ENCODE measurements around the gene GLOD4. TPM values are rescaled to one million over a fixed set of nuclear protein-coding genes. Genes with fewer than 3 reads are reported as not detected.

GLOD4 gene
- total RNA-seq, 4 donors from 2014 or later: 32.9 to 45.0 (median 41.4) TPM

DNA sequence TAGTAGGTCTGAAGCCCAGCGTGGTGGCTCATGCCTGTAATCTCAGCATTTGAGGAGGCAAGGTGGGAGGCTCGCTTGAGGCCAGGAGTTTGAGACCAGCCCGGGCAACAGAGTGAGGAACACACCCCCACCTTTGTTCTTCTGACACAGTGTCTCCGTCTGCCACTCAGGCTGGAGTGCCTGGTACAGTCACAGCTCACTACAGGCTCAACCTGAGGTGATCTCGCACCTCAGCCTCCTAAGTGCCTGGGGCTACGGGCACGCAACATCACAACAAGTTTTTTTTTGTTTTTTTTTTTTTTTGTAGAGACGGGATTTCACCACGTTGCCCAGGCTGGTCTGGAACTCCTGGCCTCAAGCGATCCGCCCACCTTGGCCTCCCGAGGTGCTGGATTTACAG is 56.3 kb downstream of the GLOD4 start:
- TF ChIP-seq, protein P1, sequence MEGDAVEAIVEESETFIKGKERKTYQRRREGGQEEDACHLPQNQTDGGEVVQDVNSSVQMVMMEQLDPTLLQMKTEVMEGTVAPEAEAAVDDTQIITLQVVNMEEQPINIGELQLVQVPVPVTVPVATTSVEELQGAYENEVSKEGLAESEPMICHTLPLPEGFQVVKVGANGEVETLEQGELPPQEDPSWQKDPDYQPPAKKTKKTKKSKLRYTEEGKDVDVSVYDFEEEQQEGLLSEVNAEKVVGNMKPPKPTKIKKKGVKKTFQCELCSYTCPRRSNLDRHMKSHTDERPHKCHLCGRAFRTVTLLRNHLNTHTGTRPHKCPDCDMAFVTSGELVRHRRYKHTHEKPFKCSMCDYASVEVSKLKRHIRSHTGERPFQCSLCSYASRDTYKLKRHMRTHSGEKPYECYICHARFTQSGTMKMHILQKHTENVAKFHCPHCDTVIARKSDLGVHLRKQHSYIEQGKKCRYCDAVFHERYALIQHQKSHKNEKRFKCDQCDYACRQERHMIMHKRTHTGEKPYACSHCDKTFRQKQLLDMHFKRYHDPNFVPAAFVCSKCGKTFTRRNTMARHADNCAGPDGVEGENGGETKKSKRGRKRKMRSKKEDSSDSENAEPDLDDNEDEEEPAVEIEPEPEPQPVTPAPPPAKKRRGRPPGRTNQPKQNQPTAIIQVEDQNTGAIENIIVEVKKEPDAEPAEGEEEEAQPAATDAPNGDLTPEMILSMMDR (IDR thresholded peaks at IDR 0.05; ENCODE audit: low read depth): no peak

DNA sequence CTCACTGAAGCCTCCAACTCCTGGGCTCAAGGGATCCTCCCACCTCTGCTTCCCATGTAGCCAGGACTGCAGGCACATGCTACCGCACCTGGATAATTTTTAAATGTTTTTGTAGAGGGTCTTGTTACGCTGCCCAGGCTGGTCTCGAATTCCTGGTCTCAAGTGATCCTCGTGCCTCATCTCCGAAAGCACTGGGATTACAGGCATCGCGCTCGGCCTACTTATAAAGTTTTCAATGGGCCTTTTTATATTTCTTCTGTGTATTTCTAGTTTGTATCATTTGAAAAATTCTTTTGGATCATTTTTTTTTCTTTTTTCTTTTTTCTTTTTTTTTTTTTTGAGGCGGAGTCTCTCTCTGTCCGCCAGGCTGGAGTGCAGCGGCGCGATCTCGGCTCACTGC is 57.0 kb downstream of the GLOD4 start:
- TF ChIP-seq, protein P1 (IDR thresholded peaks at IDR 0.05; ENCODE audit: low read depth): no peak

DNA sequence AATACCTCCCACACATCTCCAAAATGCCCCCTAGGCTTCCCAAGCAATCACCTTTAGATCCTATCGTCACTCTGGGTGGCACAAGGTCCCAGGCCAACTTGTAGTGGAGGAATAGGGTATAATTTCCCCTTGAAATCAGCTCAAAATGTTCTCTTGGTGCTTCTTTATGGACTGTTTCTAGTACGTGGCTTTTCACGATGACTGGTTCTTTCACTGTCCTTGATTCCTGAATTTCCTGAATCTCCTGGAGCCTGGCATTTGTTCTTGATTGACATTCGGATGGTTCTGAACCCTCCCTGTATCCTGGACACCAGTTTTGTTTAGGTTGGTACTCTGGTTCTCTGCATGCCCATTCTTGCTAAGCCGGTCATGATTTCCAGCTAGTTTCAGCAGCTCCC is 60.5 kb downstream of the GLOD4 start:
- TF ChIP-seq, protein P1 (IDR thresholded peaks at IDR 0.05; ENCODE audit: low read depth): no peak

DNA sequence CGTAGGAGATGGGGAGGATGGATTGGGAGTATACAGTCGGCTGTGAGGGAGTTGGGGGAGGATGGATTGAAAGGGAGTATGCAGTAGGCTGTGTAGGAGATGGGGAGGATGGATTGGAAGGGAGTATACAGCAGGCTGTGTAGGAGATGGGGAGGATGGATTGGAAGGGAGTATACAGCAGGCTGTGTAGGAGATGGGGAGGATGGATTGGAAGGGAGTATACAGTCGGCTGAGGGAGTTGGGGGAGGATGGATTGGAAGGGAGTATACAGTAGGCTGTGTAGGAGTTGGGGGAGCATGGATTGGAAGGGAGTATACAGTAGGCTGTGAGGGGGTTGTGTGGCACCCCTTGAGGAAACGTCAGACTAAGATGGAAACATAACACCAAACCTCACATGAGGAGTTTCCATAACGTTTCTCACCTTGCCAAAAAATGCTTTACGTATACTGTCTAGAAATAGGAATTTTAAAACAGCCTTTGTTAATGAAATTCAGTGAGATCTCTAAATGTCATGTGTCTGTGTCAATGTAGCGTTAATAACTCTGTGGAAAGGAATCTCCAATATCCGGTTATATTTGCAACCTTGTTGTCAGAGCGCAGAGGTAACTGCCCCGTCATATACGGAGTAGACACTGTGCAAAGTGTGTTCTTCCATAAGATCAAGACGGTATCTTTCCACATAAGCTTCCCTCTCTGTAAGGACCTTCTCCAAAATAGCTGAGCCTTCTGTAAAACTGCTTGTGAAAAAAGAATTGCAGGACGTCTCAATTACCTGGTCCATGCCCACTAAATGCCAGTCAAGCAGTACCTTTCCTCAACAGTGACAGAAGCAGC is 61.2 kb downstream of the GLOD4 start:
- TF ChIP-seq, protein P1 (IDR thresholded peaks at IDR 0.05; ENCODE audit: low read depth): no peak

DNA sequence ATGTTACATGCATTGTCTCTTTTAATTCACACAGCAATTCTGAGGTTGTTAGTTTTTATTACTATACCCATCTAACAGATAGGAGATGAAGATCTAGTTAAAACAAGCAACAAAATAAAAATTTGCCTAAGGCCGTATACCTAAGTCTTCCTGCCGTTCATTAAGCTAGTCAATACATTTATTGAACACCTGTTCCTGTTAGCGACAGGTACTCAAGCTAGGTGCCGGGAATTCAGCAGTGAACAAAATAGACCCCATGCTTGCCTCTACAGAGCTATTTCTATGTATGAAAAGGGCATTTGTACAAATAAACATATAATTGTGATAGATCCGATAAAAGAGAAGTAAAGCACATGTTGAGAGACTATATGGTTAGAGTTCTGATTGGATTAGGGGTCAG is 64.0 kb downstream of the GLOD4 start:
- TF ChIP-seq, protein P1 (IDR thresholded peaks at IDR 0.05; ENCODE audit: low read depth): no peak

Other genes starting within 250 kb of the GLOD4 start
- gene VPS53, start 67.4 kb downstream of the GLOD4 start, total RNA-seq: 10 to 100 TPM; 30.4 to 60.1 (median 31.9) TPM
- gene TLCD3A, start 49.7 kb downstream of the GLOD4 start, total RNA-seq: 1 to 10 TPM; 2.2 to 4.4 (median 2.9) TPM
- gene GEMIN4, start 30.0 kb downstream of the GLOD4 start, total RNA-seq: 10 to 100 TPM; 11.1 to 25.1 (median 14.7) TPM
- gene MRM3, start 73 bp upstream of the GLOD4 start, total RNA-seq: 10 to 100 TPM; 12.4 to 22.8 (median 15.5) TPM
- 10 to 100 TPM in 1 of 4 donors, 1 to 10 TPM in 3; 2.9 to 24.3 (median 7.4) TPM for gene NXN, start 197.5 kb upstream of the GLOD4 start, total RNA-seq
- 10 to 100 TPM in 2 of 4 donors, 1 to 10 TPM in 2; 9.9 to 11.7 (median 10.3) TPM for gene TIMM22, start 214.8 kb upstream of the GLOD4 start, total RNA-seq

Measured in subcutaneous adipose tissue (tissue), 4 donors.